H9 (cell line): ENCODE data around the gene LAMB1. TPM values are rescaled to one million over a fixed set of nuclear protein-coding genes. Genes with fewer than 3 reads are reported as not detected.

Experiments
- DNase-seq: peaks from one replicate; pipeline ENCODE4 v3.0.0-alpha.2; 2017
- H2AFZ ChIP-seq: one replicate; pipeline ENCODE4 v1.6.1; 2013; ENCODE audit warnings: mild to moderate bottlenecking, low read length, control low read depth, moderate library complexity
- H2AK5ac ChIP-seq: 2 replicates; pipeline ENCODE4 v1.6.1; 2013; ENCODE audit warnings: low read length, control low read depth, mixed read lengths; ENCODE audit not compliant: insufficient read length
- H2BK120ac ChIP-seq: one replicate; pipeline ENCODE4 v1.6.1; 2013; ENCODE audit warnings: low read depth, mild to moderate bottlenecking, low read length, control low read depth, inconsistent platforms; ENCODE audit not compliant: poor library complexity, severe bottlenecking
- H2BK12ac ChIP-seq: 2 replicates; pipeline ENCODE4 v1.6.1; 2013; ENCODE audit warnings: low read length, control low read depth, mixed read lengths, low read depth; ENCODE audit not compliant: insufficient read length
- H2BK15ac ChIP-seq: 2 replicates; pipeline ENCODE4 v1.6.1; 2013; ENCODE audit warnings: low read depth, low read length, control low read depth
- H2BK20ac ChIP-seq: one replicate; pipeline ENCODE4 v1.6.1; 2013; ENCODE audit warnings: low read depth, mild to moderate bottlenecking, low read length, control low read depth, inconsistent platforms; ENCODE audit not compliant: poor library complexity, severe bottlenecking
- H2BK5ac ChIP-seq: 2 replicates; pipeline ENCODE4 v1.6.1; 2013; ENCODE audit warnings: low read length, control low read depth, mixed read lengths; ENCODE audit not compliant: insufficient read length
- H3K14ac ChIP-seq: 2 replicates; pipeline ENCODE4 v1.6.1; 2013; ENCODE audit warnings: low read length, control low read depth; ENCODE audit not compliant: insufficient read depth
- H3K18ac ChIP-seq: 2 replicates; pipeline ENCODE4 v1.6.1; 2013; ENCODE audit warnings: low read depth, mild to moderate bottlenecking, mixed read lengths, low read length, control low read depth; ENCODE audit not compliant: insufficient read length
- H3K23ac ChIP-seq: 2 replicates; pipeline ENCODE4 v1.6.1; 2013; ENCODE audit warnings: low read length, control low read depth, mixed read lengths, low read depth; ENCODE audit not compliant: insufficient read length
- H3K23me2 ChIP-seq: 2 replicates; pipeline ENCODE4 v1.6.1; 2013; ENCODE audit warnings: low read depth, mild to moderate bottlenecking, mixed read lengths, low read length, control low read depth; ENCODE audit not compliant: insufficient read length, poor library complexity, severe bottlenecking
- H3K27ac ChIP-seq: 2 replicates; pipeline ENCODE4 v1.5.1; 2013; ENCODE audit warnings: low read length, control low read depth, mixed read lengths, low read depth; ENCODE audit not compliant: insufficient read length
- H3K27me3 ChIP-seq: 2 replicates; pipeline ENCODE4 v1.6.1; 2013; ENCODE audit warnings: low read length, control low read depth, inconsistent platforms; ENCODE audit not compliant: insufficient read depth
- H3K4ac ChIP-seq: 2 replicates; pipeline ENCODE4 v1.6.1; 2013; ENCODE audit warnings: low read depth, mild to moderate bottlenecking, control low read depth, inconsistent platforms, low read length, moderate library complexity
- H3K4me1 ChIP-seq: 2 replicates; pipeline ENCODE4 v1.6.1; 2013; ENCODE audit warnings: low read length, control low read depth, inconsistent platforms; ENCODE audit not compliant: insufficient read depth
- H3K4me2 ChIP-seq: 2 replicates; pipeline ENCODE4 v1.6.1; 2013; ENCODE audit warnings: low read length, control low read depth, mixed read lengths; ENCODE audit not compliant: insufficient read length, insufficient read depth
- H3K56ac ChIP-seq: 2 replicates; pipeline ENCODE4 v1.6.1; 2013; ENCODE audit warnings: low read depth, mild to moderate bottlenecking, mixed read lengths, low read length, control low read depth; ENCODE audit not compliant: insufficient read length
- H3K79me1 ChIP-seq: 2 replicates; pipeline ENCODE4 v1.6.1; 2013; ENCODE audit warnings: low read depth, mild to moderate bottlenecking, moderate library complexity, low read length, control low read depth, inconsistent platforms; ENCODE audit not compliant: insufficient read depth, poor library complexity, severe bottlenecking
- H3K79me2 ChIP-seq: 2 replicates; pipeline ENCODE4 v1.6.1; 2013; ENCODE audit warnings: low read length, control low read depth, inconsistent platforms; ENCODE audit not compliant: insufficient read depth
- H3K9ac ChIP-seq: 2 replicates; pipeline ENCODE4 v1.6.1; 2013; ENCODE audit warnings: low read length, control low read depth, mixed read lengths; ENCODE audit not compliant: insufficient read length; ENCODE audit errors: extremely low read depth
- H3K9me3 ChIP-seq: one replicate; pipeline ENCODE4 v1.6.1; 2013; ENCODE audit warnings: low read depth, low read length, inconsistent platforms; ENCODE audit not compliant: control insufficient read depth
- H3T11ph ChIP-seq: one replicate; pipeline ENCODE4 v1.6.1; 2013; ENCODE audit warnings: mild to moderate bottlenecking, low read length, control low read depth, inconsistent platforms
- H4K20me1 ChIP-seq: one replicate; pipeline ENCODE4 v1.6.1; 2013; ENCODE audit not compliant: control insufficient read depth, insufficient read length, insufficient read depth
- H4K5ac ChIP-seq: 2 replicates; pipeline ENCODE4 v1.6.1; 2013; ENCODE audit warnings: low read depth, mild to moderate bottlenecking, mixed read lengths, low read length, control low read depth; ENCODE audit not compliant: insufficient read length
- H4K8ac ChIP-seq: replicated peaks from 2 replicates; pipeline ENCODE4 v1.6.1; 2013; ENCODE audit warnings: low read length, control low read depth, mixed read lengths, low read depth; ENCODE audit not compliant: insufficient read length
- H4K91ac ChIP-seq: 2 replicates; pipeline ENCODE4 v1.6.1; 2013; ENCODE audit warnings: low read depth, mild to moderate bottlenecking, moderate library complexity, mixed read lengths, low read length, control low read depth; ENCODE audit not compliant: insufficient read length
- H3K27ac Mint-ChIP-seq, 3 experiments: 2 replicates in 2 of 3; 3 replicates in 1 of 3; pipeline ENCODE4 v1.8.0; 2020 to 2021; ENCODE audit warnings: mixed read lengths in 3 of 3, mild to moderate bottlenecking in 1 of 3, moderate library complexity in 1 of 3
- H3K27me3 Mint-ChIP-seq: 2 replicates; pipeline ENCODE4 v1.8.0; 2021; ENCODE audit warnings: low read depth, mild to moderate bottlenecking, moderate library complexity, mixed read lengths
- H3K36me3 Mint-ChIP-seq, 3 experiments: 2 replicates in 2 of 3; 3 replicates in 1 of 3; pipeline ENCODE4 v1.8.0; 2020 to 2021; ENCODE audit warnings: low read depth in 3 of 3, mixed read lengths in 3 of 3; ENCODE audit not compliant: insufficient read depth in 1 of 3
- H3K4me1 Mint-ChIP-seq, 2 experiments: 2 replicates each; pipeline ENCODE4 v1.8.0; 2020; ENCODE audit warnings: mixed read lengths in 2 of 2
- H3K4me3 Mint-ChIP-seq, 2 experiments: 2 replicates in 1 of 2; 3 replicates in 1 of 2; pipeline ENCODE4 v1.8.0; 2020 to 2021; ENCODE audit warnings: mild to moderate bottlenecking in 2 of 2, mixed read lengths in 2 of 2, moderate library complexity in 1 of 2
- H3K9me3 Mint-ChIP-seq, 2 experiments: 2 replicates in 1 of 2; 3 replicates in 1 of 2; pipeline ENCODE4 v1.8.0; 2020; ENCODE audit warnings: mild to moderate bottlenecking in 2 of 2, mixed read lengths in 2 of 2, moderate library complexity in 1 of 2
- CTCF ChIP-seq: fragments of 200-600 bp; sonication (generic); conservative IDR thresholded peaks from 3 replicates; pipeline ENCODE4 v1.8.0; 2021; ENCODE audit warnings: antibody characterized with exemption, mild to moderate bottlenecking
- WGBS: extraction: QIAGEN DNeasy Blood & Tissue Kit; methylation state at CpG from one replicate; pipeline ENCODE4 v1.1.7; 2013; ENCODE audit warnings: missing lambda C conversion rate, low lambda C conversion rate, mixed read lengths; ENCODE audit not compliant: insufficient read length; ENCODE audit errors: extremely low coverage; 5-methylcytosine and 5-hydroxymethylcytosine counted together
- total RNA-seq: library from RNA; stranded (reverse); gene quantifications from 2 replicates; pipeline ENCODE4 v1.2.1, GENCODE V29; 2021

The LAMB1 gene
- total RNA-seq, 1 experiment from 2014 or later: 75.8 TPM

GRCh38 chr7:108045669-108046068, 42.7 kb upstream of the LAMB1 start:
- Histone ChIP-seq H3T11ph (no peak overlapping the region), H2BK5ac (no peak overlapping the region), H2BK120ac (no peak overlapping the region), H4K91ac (no peak overlapping the region), H2AFZ (no peak overlapping the region), H2BK20ac (no peak overlapping the region), H3K23ac (no peak overlapping the region), H3K27me3 (no peaks in the 10 kb centered on the region), H2BK12ac (no peak overlapping the region), H2BK15ac (no peak overlapping the region), H3K4ac (no peak overlapping the region), H4K8ac (no peak overlapping the region), H3K79me1 (no peaks in the 10 kb centered on the region), H3K4me2 (no peak overlapping the region), H4K20me1 (no peaks in the 10 kb centered on the region), H3K4me1 (no peaks in the 10 kb centered on the region), H2AK5ac (no peak overlapping the region), H3K9ac (no peak overlapping the region), H3K56ac (no peak overlapping the region), H3K27ac (no peak overlapping the region), H3K14ac (no peak overlapping the region), H3K18ac (no peak overlapping the region), H3K79me2 (no peaks in the 10 kb centered on the region), H4K5ac (no peak overlapping the region), H3K9me3 (no peaks in the 10 kb centered on the region), H3K23me2 (no peaks in the 10 kb centered on the region)
- Mint-ChIP-seq H3K27me3 (no peaks in the 10 kb centered on the region), H3K27ac (no peak overlapping the region), H3K4me1 (no peaks in the 10 kb centered on the region), H3K4me3 (no peak overlapping the region), H3K9me3 (no peaks in the 10 kb centered on the region; a peak in 1 of 5 replicates), H3K36me3 (no peaks in the 10 kb centered on the region)
- no CpG with 5 or more reads among the region's 1 CpG for WGBS
- no peak for TF ChIP-seq CTCF
- DNase-seq: no peak
